IMR-90 (cell line): ENCODE data around the gene USP20. TPM values are rescaled to one million over a fixed set of nuclear protein-coding genes. Genes with fewer than 3 reads are reported as not detected.
A peak's percentile ranks its signal among the peaks of the same experiment; 100 is the strongest.

Experiments used
- ATAC-seq: fragments of 200-7000 bp; cut with Tn5 transposase; 2 replicates; pipeline ENCODE4 v1.9.1; 2020; ENCODE audit warnings: low read depth, mild to moderate bottlenecking, moderate library complexity
- BruUV-seq: library from RNA; stranded (reverse); fragments of 400-500 nt; replicated peaks from 2 replicates; lab custom pipeline; 2021; lab: Mats Ljungman, UMichigan
- CTCF ChIA-PET: fragments of 300-600 bp; formaldehyde crosslinking; extraction: SDS; loops from one replicate; lab custom pipeline; 2021; ENCODE audit warnings: antibody characterized with exemption; lab: Yijun Ruan, JAX
- POLR2A ChIA-PET: fragments of 300-600 bp; sonication (Branson Sonifier 250); formaldehyde crosslinking; loops from one replicate; lab custom pipeline; 2022; ENCODE audit warnings: antibody characterized with exemption; ENCODE audit not compliant: unreplicated experiment; lab: Charles Lee
- DNase-seq: peaks from one replicate; pipeline ENCODE4 v3.0.0; 2013
- H2AFZ ChIP-seq: replicated peaks from 2 replicates; pipeline ENCODE3; 2013; ENCODE audit warnings: low read length, mild to moderate bottlenecking; ENCODE audit not compliant: poor library complexity
- H2AK5ac ChIP-seq: 2 replicates; pipeline ENCODE4 v1.6.1; 2013; ENCODE audit warnings: low read depth, low read length, inconsistent platforms
- H2AK9ac ChIP-seq: replicated peaks from 2 replicates; pipeline ENCODE3; 2013; ENCODE audit warnings: mild to moderate bottlenecking, low read depth, low read length, moderate library complexity; ENCODE audit not compliant: poor library complexity
- H2BK120ac ChIP-seq: 2 replicates; pipeline ENCODE4 v1.6.1; 2013; ENCODE audit warnings: low read depth, low read length, inconsistent platforms
- H2BK15ac ChIP-seq: 3 replicates; pipeline ENCODE4 v1.6.1; 2013; ENCODE audit warnings: low read depth, low read length, inconsistent platforms
- H2BK20ac ChIP-seq: 2 replicates; pipeline ENCODE4 v1.6.1; 2013; ENCODE audit warnings: low read depth, mild to moderate bottlenecking, inconsistent platforms, low read length, moderate library complexity
- H2BK5ac ChIP-seq: 2 replicates; pipeline ENCODE4 v1.6.1; 2013; ENCODE audit warnings: mild to moderate bottlenecking, low read depth, low read length, inconsistent platforms; ENCODE audit not compliant: poor library complexity, severe bottlenecking
- H3K14ac ChIP-seq: replicated peaks from 2 replicates; pipeline ENCODE4 v1.6.1; 2013; ENCODE audit warnings: low read depth, low read length, inconsistent platforms
- H3K18ac ChIP-seq: 2 replicates; pipeline ENCODE4 v1.6.1; 2013; ENCODE audit warnings: low read depth, low read length, control low read depth
- H3K23ac ChIP-seq: 2 replicates; pipeline ENCODE4 v1.6.1; 2013; ENCODE audit warnings: low read depth, low read length, inconsistent platforms
- H3K27ac ChIP-seq: 2 replicates; pipeline ENCODE4 v1.5.1; 2013; ENCODE audit warnings: mild to moderate bottlenecking, control low read depth, low read length; ENCODE audit not compliant: insufficient read depth
- H3K27me3 ChIP-seq: 2 replicates; pipeline ENCODE4 v1.6.1; 2013; ENCODE audit warnings: low read length; ENCODE audit not compliant: control insufficient read depth, insufficient read depth
- H3K36me3 ChIP-seq: 2 replicates; pipeline ENCODE4 v1.6.1; 2013; ENCODE audit warnings: low read length, mixed read lengths; ENCODE audit not compliant: control insufficient read depth, insufficient read depth
- H3K4ac ChIP-seq: 2 replicates; pipeline ENCODE4 v1.6.1; 2013; ENCODE audit warnings: low read depth, low read length, inconsistent platforms
- H3K4me1 ChIP-seq: 2 replicates; pipeline ENCODE4 v1.6.1; 2013; ENCODE audit warnings: low read length, mixed read lengths; ENCODE audit not compliant: control insufficient read depth, insufficient read depth
- H3K4me2 ChIP-seq: 2 replicates; pipeline ENCODE4 v1.6.1; 2013; ENCODE audit warnings: low read depth, mild to moderate bottlenecking, control low read depth, low read length, moderate library complexity
- H3K4me3 ChIP-seq: 2 replicates; pipeline ENCODE4 v1.5.1; 2013; ENCODE audit warnings: low read depth, mild to moderate bottlenecking, control low read depth, low read length, moderate library complexity; ENCODE audit not compliant: insufficient read depth
- H3K56ac ChIP-seq: 2 replicates; pipeline ENCODE4 v1.6.1; 2013; ENCODE audit warnings: low read length, inconsistent platforms; ENCODE audit not compliant: insufficient read depth; ENCODE audit errors: extremely low read depth
- H3K79me1 ChIP-seq, 2 experiments: 2 replicates each; pipeline ENCODE4 v1.6.1; 2013; ENCODE audit warnings: low read length in 2 of 2, inconsistent platforms in 1 of 2, low read depth in 1 of 2
- H3K9ac ChIP-seq: 2 replicates; pipeline ENCODE4 v1.6.1; 2013; ENCODE audit warnings: low read depth, low read length, control low read depth
- H3K9me1 ChIP-seq: 2 replicates; pipeline ENCODE4 v1.6.1; 2013; ENCODE audit warnings: low read length, inconsistent platforms; ENCODE audit not compliant: insufficient read depth
- H3K9me3 ChIP-seq: 2 replicates; pipeline ENCODE4 v1.6.1; 2013; ENCODE audit warnings: low read length; ENCODE audit not compliant: control insufficient read depth, insufficient read depth
- H4K20me1 ChIP-seq: 2 replicates; pipeline ENCODE4 v1.6.1; 2013; ENCODE audit warnings: low read length, inconsistent platforms; ENCODE audit not compliant: insufficient read depth
- H4K5ac ChIP-seq: 2 replicates; pipeline ENCODE4 v1.6.1; 2013; ENCODE audit warnings: mild to moderate bottlenecking, low read depth, low read length, control low read depth
- H4K8ac ChIP-seq, 2 experiments: 2 replicates each; pipeline ENCODE4 v1.6.1; 2013; ENCODE audit warnings: low read depth in 2 of 2, low read length in 2 of 2, control low read depth in 1 of 2, inconsistent platforms in 1 of 2
- H4K91ac ChIP-seq: 2 replicates; pipeline ENCODE4 v1.6.1; 2013; ENCODE audit warnings: low read depth, low read length, inconsistent platforms; ENCODE audit not compliant: insufficient read depth
- CEBPB ChIP-seq: IDR thresholded peaks from 2 replicates; pipeline ENCODE4 v1.6.1; 2012; ENCODE audit warnings: low read depth, low read length, improper control_type of control experiment
- CHD1 ChIP-seq: IDR thresholded peaks from 2 replicates; pipeline ENCODE4 v1.6.1; 2012; ENCODE audit warnings: low read depth, low read length, improper control_type of control experiment
- ELK1 ChIP-seq: fragments of 150-350 bp; IDR thresholded peaks from 2 replicates; pipeline ENCODE4 v1.6.1; 2016; ENCODE audit warnings: low read depth, mild to moderate bottlenecking, low read length, moderate library complexity, borderline replicate concordance
- FOS ChIP-seq: fragments of 150-350 bp; IDR thresholded peaks from 2 replicates; pipeline ENCODE4 v1.6.1; 2016; ENCODE audit warnings: low read depth, low read length
- MAZ ChIP-seq: IDR thresholded peaks from 2 replicates; pipeline ENCODE4 v1.6.1; 2012; ENCODE audit warnings: low read depth, mild to moderate bottlenecking, low read length, improper control_type of control experiment, moderate library complexity, borderline replicate concordance
- MXI1 ChIP-seq: IDR thresholded peaks from 2 replicates; pipeline ENCODE4 v1.6.1; 2012; ENCODE audit warnings: low read depth, mild to moderate bottlenecking, low read length, moderate library complexity, borderline replicate concordance
- NFE2L2 ChIP-seq: fragments of 150-350 bp; IDR thresholded peaks from 2 replicates; pipeline ENCODE4 v1.6.1; 2016; ENCODE audit warnings: low read depth, mild to moderate bottlenecking, low read length
- RFX5 ChIP-seq: IDR thresholded peaks from 2 replicates; pipeline ENCODE4 v1.8.0; 2012; ENCODE audit warnings: low read depth, mild to moderate bottlenecking, low read length, moderate library complexity
- SMC3 ChIP-seq: fragments of 150-350 bp; IDR thresholded peaks from 2 replicates; pipeline ENCODE4 v1.6.1; 2016; ENCODE audit warnings: low read depth, mild to moderate bottlenecking, antibody characterized with exemption, low read length, moderate library complexity
- WGBS, 2 experiments: methylation state at CpG; one replicate each; pipeline versions ENCODE4 v1.1.5 to v1.1.7; 2013; ENCODE audit warnings: missing lambda C conversion rate in 2 of 2; ENCODE audit not compliant: insufficient read length in 1 of 2; ENCODE audit errors: extremely low coverage in 2 of 2; 5-methylcytosine and 5-hydroxymethylcytosine counted together
- dilution Hi-C: fragments of 300-500 bp; cut with HindIII; formaldehyde crosslinking; loops from one replicate; pipeline ENCODE4 v1.14.3; 2018; ENCODE audit warnings: low sequenced_read_pairs; ENCODE audit not compliant: unreplicated experiment
- in situ Hi-C: fragments of 300-500 bp; cut with MboI; formaldehyde crosslinking; loops from 3 replicates; pipeline ENCODE4 v1.14.3; 2019; ENCODE audit warnings: low sequenced_read_pairs, inconsistent platforms, mixed read lengths
- intact Hi-C: fragments of 100-400 bp; cut with micrococcal nuclease; formaldehyde crosslinking; loops from 2 replicates; pipeline ENCODE4 v1.10.0; 2022
- polyA plus RNA-seq, 3 experiments: library from polyadenylated mRNA; depleted of rRNA; stranded (reverse); fragments of >200 nt; gene quantifications; 2 replicates each; pipeline ENCODE4 v1.2.3, GENCODE V29; 2012; ENCODE audit warnings: low replicate concordance in 1 of 3
- total RNA-seq: library from RNA; depleted of rRNA; stranded (reverse); fragments of >200 nt; gene quantifications from 2 replicates; pipeline ENCODE4 v1.2.3, GENCODE V29; 2012
- TF ChIP-seq, protein P1 (sequence below): conservative IDR thresholded peaks from 2 replicates; pipeline ENCODE4 v1.5.1; 2012; ENCODE audit warnings: mild to moderate bottlenecking, low read depth, low read length, improper control_type of control experiment
- TF ChIP-seq, protein P2 (sequence below): fragments of 150-350 bp; IDR thresholded peaks from 2 replicates; pipeline ENCODE4 v1.6.1; 2017; ENCODE audit warnings: mild to moderate bottlenecking, antibody characterized with exemption, low read length, low read depth

The USP20 gene
- total and polyA plus RNA-seq, 2 of the 4 experiments (the other 2 are of a cell fraction), result 3.8 to 21.6 TPM

DNA sequence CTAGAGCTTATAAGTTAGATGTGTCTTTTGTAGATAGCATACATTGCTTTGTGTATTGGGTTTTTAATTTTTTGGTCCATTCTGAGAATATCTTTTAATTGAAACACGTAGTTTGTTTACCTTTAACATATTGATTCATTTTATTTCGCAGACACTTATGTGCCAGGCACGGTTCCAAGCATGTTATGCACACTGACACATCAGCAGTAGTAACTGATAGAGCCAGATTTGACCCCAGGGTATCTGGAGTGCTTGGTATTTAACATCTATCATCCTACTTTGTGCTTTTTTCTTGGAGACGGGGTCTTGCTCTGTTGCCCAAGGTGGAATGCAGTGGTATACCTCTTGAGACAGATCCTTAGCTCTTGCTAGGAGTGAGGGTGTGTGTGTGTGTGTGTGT is 71.9 kb downstream of the USP20 start:
- Histone ChIP-seq H3K79me1 (no peaks in the 10 kb centered on the region), H2AK9ac (no peak overlapping the region), H3K56ac (no peak overlapping the region), H3K27ac (no peak overlapping the region), H3K9ac (no peak overlapping the region), H4K8ac (no peak overlapping the region), H3K36me3 (peaks cover 15% of the 10 kb centered on the region), H3K4me2 (no peak overlapping the region), H3K4me3 (no peak overlapping the region), H4K20me1 (no peaks in the 10 kb centered on the region), H2BK20ac (no peak overlapping the region), H4K91ac (no peak overlapping the region), H2BK120ac (no peak overlapping the region), H4K5ac (no peak overlapping the region), H2BK15ac (no peak overlapping the region), H3K14ac (0 out of 2 replicates have a peak overlapping the region, but pooled peaks have one; percentile 21), H3K23ac (no peak overlapping the region), H3K9me3 (no peaks in the 10 kb centered on the region), H2AK5ac (no peak overlapping the region), H3K27me3 (no peaks in the 10 kb centered on the region), H2BK5ac (no peak overlapping the region), H3K4ac (peak overlapping the region; percentile 16; the same call in 1 of the 2 replicates), H2AFZ (no peak overlapping the region), H3K4me1 (peaks cover 4% of the 10 kb centered on the region), H3K9me1 (peaks cover 9% of the 10 kb centered on the region; the same call in 1 of the 2 replicates), H3K18ac (no peak overlapping the region)
- in situ Hi-C loops (no loop called here), intact Hi-C loops (no loop called here), dilution Hi-C loops (no loop called here)
- DNase-seq, result peak; percentile 17
- CTCF ChIA-PET, result interaction anchor here (0.7 kb wide), 1 partner anchor 146 kb away, joined by 4 read pairs; no protein-coding TSS in a partner anchor
- no peak for ATAC-seq
- POLR2A ChIA-PET, result no interaction called here
- no TSS peak for BruUV-seq
- no CpG with 5 or more reads among the region's 4 CpGs for WGBS, 2 experiments
- no peak for TF ChIP-seq SMC3
- no peak for TF ChIP-seq MAZ
- TF ChIP-seq, protein P1, sequence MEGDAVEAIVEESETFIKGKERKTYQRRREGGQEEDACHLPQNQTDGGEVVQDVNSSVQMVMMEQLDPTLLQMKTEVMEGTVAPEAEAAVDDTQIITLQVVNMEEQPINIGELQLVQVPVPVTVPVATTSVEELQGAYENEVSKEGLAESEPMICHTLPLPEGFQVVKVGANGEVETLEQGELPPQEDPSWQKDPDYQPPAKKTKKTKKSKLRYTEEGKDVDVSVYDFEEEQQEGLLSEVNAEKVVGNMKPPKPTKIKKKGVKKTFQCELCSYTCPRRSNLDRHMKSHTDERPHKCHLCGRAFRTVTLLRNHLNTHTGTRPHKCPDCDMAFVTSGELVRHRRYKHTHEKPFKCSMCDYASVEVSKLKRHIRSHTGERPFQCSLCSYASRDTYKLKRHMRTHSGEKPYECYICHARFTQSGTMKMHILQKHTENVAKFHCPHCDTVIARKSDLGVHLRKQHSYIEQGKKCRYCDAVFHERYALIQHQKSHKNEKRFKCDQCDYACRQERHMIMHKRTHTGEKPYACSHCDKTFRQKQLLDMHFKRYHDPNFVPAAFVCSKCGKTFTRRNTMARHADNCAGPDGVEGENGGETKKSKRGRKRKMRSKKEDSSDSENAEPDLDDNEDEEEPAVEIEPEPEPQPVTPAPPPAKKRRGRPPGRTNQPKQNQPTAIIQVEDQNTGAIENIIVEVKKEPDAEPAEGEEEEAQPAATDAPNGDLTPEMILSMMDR, result no peak
- TF ChIP-seq CEBPB, result no peak
- TF ChIP-seq, protein P2, sequence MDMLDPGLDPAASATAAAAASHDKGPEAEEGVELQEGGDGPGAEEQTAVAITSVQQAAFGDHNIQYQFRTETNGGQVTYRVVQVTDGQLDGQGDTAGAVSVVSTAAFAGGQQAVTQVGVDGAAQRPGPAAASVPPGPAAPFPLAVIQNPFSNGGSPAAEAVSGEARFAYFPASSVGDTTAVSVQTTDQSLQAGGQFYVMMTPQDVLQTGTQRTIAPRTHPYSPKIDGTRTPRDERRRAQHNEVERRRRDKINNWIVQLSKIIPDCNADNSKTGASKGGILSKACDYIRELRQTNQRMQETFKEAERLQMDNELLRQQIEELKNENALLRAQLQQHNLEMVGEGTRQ, result no peak
- no peak for TF ChIP-seq MXI1
- TF ChIP-seq FOS, result no peak
- TF ChIP-seq CHD1, result no peak
- TF ChIP-seq RFX5, result no peak
- no peak for TF ChIP-seq ELK1
- TF ChIP-seq NFE2L2, result no peak
